Non-pigmented ciliary epithelial cell (primary cell): ENCODE results near the gene RASA2.
A peak's percentile ranks its signal among the peaks of the same experiment; 100 is the strongest.
"Not testable (repeated sequence)": the region's sequence is repeated elsewhere in the genome, so short reads cannot be mapped to it uniquely, and the experiment has no call there.

ENCODE experiments used
- DNase-seq: peaks from one replicate; pipeline ENCODE4 v3.0.0-alpha.2; 2010; ENCODE audit warnings: low read depth

The RASA2 gene

DNA sequence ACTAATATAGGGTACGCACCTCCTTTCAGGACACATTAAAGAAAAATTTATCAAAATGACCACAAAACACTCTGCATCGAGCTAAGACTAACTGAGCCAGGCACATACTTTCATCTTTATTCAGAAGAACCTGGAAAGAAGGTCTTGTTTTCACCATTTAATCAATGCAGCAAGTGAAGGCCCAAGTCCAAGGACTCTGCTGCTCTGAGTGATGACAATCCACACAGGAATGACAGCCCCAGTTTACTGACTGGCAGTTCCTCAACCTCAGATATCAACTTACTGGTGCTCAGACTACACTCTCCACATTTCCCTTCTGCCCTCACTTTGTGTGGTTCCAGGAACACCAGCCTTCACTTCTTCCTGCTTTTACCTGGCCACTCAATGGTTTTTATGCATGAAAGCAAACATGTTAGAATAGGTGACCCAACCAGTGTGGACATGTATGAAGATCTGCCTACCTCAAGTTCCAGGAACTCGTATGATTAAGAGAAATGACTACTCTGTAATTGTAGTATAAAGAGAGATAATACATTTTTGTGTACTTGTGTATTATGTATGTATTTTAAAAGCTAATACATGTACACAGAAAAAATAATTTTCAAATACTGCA lies 29.1 kb upstream of the RASA2 start:
- DNase-seq = no peak

DNA sequence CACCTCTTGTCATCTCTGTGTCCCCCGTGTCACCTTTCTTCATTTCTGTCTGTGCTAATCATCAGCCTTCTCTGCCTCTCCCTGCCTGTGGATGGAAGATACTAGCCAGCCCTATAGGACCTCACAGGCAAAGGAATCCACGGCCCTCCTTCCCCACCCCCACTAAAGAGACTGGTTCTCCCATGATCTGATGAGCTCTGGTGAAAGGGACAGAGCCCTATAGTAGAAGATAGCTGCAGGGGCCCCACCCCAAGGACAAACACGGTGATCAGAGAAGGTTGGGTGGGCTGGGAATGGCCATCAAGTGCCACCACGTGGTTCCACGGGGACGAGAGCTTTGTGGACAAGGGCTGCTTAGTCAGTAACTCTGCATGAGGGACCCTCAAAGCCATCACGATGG lies 27.8 kb upstream of the RASA2 start:
- no peak for DNase-seq

DNA sequence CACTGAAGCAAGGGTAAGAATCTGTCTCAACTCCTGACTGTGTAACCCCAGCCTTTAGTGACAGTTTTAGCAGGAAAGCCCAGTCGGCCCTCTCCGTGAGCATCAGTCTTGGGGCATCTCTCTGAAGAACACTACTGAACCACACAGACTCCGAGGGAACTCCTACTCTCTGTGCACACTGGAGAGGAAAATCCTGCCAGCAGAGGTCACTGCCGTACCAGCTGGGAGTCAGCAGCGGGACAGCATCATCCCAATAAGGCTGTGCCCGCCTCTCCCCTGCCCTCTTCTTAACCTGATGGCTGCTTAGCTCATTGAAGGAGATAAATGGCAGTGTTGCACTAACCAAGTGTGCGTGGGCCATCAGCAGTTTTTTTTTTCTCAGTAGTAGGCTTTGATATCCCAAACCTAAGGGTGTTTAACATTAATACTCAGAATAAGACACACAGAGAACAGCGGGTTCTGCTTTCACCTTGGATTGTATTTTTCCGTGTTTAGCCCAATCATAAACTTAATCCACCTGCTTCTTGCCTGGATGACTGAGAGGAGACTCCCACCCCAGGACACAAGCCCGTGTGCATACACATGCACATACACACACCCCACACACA lies 26.6 kb upstream of the RASA2 start:
- no peak for DNase-seq

DNA sequence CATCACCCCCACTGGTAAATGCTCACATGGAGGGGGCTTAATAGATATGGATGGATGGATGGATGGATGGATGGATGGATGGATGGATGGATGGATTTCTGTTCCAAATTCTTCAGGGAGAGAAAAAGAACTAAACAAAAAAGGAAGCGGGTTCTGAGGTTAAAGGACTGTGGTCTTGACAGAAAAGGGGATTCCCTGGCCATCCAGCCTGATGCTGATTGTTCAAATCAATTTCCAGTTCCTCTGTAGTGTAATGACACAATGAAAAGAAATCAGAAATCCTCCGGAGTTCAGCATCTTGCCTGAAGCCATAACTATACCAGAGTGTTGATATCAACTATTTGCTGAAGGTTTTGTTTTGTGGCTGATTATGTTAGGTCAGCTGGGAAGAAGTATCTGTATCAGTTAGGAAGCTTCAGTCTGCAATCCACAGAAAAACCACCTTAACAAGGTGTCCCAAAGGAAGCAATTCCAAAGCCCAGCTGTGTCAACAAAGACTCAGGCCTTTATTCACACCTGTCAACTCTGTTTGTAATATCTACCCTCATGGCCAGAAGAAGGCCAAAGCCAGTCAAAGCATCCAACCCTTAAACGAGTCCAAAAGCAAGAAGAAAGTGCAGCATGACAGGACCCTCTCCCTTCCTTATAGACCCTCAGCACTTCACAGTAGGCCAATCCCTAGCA lies 24.5 kb upstream of the RASA2 start:
- DNase-seq = no peak

DNA sequence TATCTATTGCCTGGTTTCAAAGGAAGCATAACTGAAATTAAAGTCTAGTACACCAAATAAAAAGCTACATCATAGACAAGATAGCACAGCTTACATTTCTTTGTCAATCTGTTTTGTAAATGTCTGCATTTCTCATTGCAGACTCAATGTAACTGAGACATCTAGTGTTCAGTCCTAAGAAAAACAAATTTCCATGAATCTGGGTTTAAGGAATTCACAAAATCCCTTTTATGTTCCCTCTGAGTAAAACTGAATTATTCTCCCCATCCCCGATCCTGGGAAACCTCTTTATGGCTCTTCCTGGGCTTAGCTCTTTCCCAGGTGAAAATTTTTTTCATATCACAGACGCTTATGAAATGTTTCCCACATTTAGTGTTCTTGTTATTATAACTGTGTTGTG lies 21.6 kb upstream of the RASA2 start:
- DNase-seq = no peak

DNA sequence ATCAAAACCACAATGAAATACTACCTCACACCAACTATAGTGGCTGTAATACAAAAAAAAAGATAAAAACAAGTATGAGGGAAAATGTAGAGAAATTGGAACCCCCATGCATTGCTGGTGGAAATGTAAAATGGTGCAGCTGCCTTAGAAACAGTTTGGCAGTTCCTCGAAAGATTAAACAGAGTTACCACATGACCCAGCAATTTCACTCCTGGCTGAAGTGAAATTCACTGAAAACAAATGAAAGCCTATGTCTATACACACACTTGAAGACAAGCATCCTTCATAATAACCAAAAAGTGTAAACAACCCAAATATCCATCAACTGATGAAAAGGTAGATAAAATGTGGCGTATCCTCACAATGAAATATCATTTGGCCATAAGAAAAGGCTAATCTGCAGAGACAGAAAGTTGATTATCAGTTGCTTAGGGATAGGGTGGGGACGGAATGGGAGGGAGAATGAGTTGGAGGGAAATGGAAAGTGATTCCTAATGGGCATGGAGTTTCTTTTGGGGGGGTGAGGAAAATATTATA lies 20.1 kb upstream of the RASA2 start:
- DNase-seq = no peak

DNA sequence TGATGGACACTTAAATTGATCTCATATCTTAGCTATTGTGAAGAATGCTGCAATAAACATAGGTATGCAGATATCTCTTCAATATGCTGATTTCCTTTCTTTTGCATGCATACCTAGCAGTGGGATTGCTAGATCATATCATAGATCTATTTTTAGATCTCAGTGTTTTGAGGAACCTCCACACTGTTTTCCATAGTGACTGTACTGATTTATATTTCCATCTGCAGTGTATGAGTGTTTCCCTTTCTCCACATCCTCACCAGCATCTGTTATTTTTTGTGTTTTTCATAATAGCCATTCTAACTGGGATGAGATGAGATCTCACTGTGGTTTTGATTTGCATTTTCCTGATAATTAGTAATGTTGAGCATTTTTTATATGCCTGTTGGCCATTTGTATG lies 17.1 kb upstream of the RASA2 start:
- DNase-seq = no peak

DNA sequence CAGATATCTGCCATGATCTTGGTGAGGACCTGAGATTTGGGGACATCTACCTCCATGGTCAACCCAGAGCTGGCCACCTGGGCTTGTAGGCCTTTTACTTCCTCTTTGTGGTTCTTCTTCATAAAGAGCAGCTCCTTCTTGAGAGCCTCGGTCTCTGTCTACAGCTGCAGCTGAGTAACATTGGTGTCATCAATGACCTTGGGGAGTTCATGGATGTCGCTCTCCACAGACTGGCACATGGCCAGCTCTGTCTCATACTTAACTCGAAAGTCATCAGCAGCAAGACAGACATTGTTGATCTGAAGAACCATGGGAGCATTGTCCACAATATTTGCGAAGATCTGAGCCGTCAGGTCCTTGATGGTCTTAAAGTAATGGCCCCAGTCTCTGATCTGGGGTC lies 15.7 kb upstream of the RASA2 start:
- no peak for DNase-seq

DNA sequence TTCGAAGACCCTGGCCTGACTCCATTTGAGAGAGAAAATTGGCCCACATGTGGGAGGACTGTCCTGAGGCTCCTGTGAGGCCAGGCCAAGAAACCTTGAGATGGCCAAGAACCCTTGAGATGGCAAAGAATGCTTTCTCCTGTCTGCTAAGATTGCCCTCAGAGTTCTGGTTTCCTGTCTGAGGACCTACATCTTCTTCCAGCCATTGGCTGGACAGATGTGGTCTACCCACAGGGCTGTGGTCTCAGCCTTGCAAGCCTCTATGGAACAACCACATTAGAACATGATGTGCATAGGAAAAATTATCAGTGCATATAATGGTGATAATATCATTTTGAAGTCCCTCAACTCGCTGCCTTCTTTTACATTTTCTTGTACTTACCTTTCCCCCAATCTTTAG lies 10.8 kb upstream of the RASA2 start:
- DNase-seq = no peak

DNA sequence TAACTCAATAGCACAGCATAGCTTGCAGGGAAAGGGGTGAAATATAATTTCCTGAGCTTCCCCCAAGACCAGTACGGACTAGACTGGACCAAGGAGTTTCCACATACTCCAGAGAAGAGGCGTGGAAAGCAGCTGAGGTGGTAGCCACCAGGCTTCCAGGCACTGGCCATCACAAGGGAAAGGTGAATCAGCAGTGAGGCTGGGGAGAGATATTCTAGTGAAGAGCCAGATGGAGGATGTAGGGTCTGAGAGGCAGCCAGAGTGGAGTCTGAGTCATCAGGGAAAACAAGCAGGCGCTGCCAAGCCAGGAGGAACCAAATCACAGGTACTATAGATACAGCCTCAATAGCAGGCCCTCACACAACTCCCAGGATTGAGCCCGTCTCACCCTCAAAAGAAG lies 9.6 kb upstream of the RASA2 start:
- DNase-seq = peak; percentile 79

DNA sequence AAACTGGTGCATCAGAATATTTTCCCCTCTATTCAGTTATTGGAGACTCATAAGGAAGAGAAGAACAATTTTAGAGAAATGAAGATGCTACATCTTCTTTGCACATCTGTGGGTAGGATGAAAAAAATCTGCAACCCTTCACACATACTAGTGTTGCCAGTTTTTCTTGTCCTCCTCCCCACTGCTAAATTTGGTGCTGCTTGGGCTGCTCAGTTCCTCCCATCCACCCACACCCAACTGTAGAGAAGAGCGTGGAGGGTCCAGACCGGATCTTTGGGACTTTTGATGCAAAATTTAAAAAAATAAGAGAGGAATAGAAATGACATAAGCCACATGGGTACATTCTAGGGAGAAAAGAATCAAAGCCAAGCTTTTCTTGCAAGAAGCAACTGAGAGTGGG lies 8.7 kb upstream of the RASA2 start:
- no peak for DNase-seq

DNA sequence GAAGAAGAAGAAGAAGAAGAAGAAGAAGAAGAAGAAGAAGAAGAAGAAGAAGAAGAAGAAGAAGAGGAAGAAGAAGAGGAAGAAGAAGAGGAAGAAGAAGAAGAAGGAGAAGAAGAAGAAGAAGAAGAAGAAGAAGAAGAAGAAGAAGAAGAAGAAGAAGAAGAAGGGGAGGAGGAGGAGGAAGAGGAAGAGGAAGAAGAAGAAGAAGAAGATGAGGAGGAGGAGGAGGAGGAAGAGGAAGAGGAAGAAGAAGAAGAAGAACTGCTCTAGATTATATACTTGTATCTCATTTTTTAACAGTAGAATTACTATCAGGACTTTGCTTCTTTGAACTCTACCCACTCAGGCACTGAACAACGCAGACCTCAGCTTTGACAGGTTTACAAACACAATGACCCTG lies 8.0 kb upstream of the RASA2 start:
- not testable (repeated sequence) for DNase-seq

DNA sequence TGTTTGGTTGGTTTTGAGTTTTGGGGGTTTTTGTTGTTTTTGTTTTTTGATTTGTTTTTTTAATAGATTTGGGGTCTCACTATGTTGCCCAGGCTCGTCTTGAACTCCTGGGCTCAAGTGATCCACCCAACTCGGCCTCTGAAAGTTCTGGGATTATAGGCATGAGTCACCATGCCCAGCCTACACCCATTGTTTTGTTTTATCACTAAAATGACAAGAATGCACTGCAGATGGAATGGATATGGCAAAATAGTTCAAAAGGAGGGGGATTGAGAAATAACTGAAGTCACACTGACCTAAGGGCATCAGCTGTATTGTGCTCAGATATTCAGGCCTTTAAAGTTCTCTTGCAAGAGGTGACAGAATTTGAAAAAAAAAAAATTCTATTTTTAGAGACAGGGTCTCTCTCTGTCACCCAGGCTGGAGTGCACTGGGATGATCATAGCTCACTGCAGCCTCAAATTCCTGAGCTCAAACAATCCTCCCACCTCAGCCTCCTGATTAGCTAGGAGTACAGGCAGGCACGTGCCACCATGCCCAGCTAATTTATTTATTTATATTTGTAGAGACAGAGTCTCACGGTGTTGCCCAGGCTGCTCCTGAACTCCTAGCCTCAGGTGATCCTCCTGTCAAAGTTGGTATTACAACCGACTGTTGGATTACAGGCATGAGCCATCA lies 4.4 kb upstream of the RASA2 start:
- DNase-seq = peak; percentile 69

DNA sequence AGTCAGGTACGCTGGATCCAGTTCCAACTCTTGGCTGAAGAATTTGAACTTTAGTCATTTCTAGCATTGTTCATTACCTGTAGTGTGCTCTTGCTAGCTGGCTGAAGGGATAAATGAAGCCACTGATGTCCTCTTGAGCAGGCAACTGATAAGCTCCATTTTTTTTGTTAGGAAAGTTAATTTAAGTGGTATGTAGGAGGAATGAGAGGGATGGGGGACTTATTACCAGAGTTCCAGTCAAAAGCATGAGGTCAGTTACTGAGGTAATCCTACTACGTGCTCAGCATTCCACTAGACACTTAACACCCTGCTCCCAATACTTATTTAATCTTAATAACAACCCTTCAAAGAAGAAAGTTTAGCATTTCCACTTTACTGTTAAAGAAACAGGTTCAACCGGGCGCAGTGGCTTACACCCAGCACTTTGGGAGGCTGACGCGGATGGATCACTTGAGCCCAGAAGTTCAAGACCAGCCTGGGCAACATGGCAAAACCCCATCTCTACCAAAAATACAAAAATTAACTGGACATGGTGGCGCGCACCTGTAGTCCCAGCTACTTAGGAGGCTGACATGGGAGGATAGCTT lies 2.0 kb upstream of the RASA2 start:
- DNase-seq = no peak

DNA sequence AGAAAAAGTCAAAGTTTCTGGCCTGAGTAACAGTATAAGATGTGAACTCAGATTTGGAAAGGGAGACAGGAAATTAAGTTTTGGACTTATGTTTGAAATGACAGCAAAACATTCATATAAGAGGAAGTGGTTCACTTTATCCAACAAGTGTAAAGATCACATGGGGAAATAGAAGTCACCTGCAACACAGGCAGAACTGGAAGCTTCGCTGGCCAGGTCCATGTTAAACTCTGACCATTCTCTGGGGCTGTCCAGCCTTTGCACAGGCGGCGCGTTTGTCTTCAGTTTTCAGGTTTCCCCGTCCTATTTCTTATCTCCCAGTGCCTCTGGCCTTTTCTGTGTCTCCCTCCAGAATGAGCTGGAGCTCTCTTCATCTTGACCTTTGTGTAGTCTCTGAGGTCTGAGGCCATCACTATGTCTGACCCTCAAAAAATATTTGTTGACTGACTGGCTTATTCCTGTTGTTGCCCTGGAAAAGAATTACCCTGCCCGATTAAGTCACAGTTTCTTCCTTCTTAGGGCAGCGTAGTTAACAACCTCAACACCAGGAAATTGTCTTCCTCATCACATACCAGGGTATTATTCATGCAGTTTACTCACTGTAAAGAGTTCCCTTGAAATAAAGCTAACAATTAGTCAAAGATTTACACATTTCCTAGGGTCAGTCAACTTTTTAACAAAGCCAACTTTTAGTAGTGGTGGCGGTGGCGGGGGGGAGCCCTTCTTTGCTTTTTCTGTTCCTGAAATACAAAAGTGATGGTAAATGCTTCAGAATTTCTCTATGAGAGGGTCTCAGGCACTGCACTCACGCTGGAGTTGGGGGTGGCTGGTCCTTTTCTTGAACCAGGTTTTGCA lies 959 bp upstream of the RASA2 start:
- DNase-seq = peak; percentile 51

DNA sequence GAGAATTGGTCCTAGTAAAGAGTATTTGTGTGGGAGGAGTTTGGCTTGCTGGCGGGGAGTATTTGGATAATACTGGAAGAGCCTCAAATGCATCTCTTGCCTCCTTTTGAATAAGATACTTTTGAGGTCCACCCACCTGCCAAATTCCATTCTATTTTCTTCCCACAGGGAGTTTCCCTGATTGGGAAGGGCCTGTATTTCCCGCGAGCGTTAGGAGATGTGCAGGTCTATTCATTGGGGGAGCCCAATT lies 406 bp upstream of the RASA2 start:
- DNase-seq = no peak

DNA sequence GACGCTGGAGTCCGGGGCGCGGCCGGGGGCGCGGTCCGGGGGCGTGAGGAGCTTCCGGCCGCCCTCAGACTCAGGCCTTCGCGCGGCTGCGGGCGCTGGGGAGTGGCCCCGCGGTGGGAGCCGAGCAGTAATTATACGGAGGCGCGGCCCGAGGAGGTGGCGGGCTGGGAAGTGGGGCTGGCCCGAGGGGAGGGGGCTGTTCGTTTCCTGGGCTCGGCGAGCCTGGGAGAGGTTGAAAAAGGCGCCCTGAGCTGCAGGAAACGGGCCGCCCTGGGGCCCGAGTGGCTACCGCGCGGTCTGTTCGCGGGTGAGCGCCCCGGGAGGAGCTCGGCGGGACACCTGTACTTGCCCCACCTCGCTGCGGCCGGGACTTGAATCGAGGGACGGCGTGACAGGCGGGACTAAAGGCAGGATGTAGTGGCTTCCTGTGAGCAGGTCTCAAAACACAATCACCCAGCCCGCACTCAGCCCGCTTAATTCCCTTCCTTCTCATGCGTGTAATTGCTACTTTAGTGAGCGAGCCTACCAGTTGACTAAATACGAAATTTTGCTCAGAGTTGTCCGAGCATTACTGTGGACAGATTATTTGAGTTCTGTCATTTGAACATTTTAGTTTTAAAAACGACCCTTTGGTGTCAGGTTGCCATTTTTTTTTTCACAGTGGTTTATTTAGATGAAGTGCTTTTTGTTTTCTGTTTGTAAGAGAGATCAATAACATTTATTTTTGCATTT lies 860 bp downstream of the RASA2 start:
- DNase-seq = no peak

DNA sequence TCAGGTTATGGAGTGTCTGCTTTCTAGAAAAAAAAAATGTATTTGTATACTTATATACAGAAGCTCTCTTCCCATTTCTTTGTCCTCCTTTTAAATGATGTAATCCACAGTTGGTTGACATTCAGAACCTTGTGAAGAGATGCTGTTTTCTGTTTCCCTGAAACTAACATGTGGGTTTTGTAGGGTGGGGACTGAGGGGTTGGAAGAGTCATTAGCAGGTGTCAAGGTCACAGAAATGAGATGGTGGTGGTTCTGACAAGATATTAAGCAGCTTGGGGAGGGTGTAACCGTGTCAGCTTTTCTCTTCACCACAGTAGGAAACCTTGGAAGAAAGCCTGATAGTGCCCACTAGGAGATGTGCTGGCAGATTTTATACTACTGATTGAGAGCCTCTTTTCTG lies 2.4 kb downstream of the RASA2 start:
- DNase-seq = no peak

DNA sequence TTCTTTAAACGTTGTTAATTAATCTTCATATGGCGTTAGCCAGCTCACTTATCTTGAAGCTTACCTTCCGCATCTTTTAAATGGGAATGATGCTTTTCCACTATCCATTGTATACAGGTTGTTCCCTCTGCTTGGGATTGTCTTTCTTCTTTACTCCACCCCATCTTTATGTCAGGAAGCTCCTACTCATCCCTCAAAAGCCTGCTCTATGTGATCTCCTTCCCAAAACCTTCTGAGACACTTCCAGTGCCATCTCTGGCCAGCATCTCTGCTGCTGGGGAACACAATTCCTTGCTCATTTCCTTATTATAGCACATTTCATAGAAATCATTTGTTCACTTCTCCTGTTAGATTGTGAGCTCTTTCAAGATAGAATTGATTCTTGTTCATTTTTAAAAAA lies 4.3 kb downstream of the RASA2 start:
- no peak for DNase-seq

DNA sequence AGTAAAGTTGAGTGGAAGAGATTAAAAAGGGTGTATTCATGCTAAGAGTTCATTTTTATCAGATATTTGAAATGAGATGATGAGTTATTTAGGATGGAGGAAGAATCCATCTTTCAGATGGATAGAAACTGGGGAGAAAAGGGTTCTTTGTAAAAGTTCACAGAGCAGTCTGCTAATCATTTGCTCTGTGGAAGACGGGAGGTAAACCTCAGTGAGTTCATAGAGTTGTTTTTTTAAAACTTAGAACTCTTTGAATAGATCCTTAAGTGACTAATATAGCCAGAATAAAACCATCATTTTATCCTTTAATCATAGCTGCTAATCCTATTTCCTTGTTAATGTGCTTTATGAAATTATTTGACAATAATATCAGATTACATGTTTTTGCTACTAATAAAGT lies 5.1 kb downstream of the RASA2 start:
- DNase-seq = no peak

DNA sequence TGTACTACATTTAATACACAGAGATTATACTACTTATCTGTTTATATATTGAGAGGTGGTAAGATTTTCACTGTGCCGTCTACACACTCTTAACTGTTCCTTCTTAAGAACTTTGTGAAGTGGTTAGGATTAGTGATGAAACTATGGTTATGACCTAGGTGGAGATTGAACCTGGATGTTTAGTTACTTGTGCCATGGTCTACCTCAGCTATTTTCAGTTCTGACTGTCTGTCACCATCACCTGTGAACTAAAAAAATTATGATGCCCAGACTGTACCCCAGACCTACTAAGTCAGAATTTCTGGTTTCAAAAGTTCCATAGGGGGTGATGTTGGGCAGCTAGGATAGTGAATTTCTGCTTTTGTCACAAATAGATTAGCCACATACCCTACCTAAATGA lies 6.4 kb downstream of the RASA2 start:
- no peak for DNase-seq
